K562 (cell line): ENCODE measurements around the gene FTL. TPM values are rescaled to one million over a fixed set of nuclear protein-coding genes. Genes with fewer than 3 reads are reported as not detected.

ENCODE experiments used
- ATF6 ChIP-seq: sonication (generic); formaldehyde crosslinking; IDR thresholded peaks from 2 replicates; pipeline ENCODE4 v1.4.0; 2020; ENCODE audit warnings: mild to moderate bottlenecking, missing genetic modification reagents
- COPS2 ChIP-seq: fragments of 450-650 bp; conservative IDR thresholded peaks from 2 replicates; pipeline ENCODE4 v1.6.1; 2016; ENCODE audit warnings: mild to moderate bottlenecking, moderate library complexity
- E4F1 ChIP-seq: fragments of 250-450 bp; sonication (Bioruptor Pico); IDR thresholded peaks from 2 replicates; pipeline ENCODE4 v1.5.0; 2021; ENCODE audit warnings: mild to moderate bottlenecking, borderline replicate concordance
- GABPA ChIP-seq: fragments of 200-800 bp; sonication (Bioruptor generic); conservative IDR thresholded peaks from 2 replicates; pipeline ENCODE4 v1.6.1; 2016; ENCODE audit warnings: low read depth, missing genetic modification characterization, missing compliant biosample characterization
- GATA2 ChIP-seq: sonication (generic); formaldehyde crosslinking; IDR thresholded peaks from 2 replicates; pipeline ENCODE4 v1.4.0; 2020; ENCODE audit warnings: mild to moderate bottlenecking, missing genetic modification reagents
- HEY1 ChIP-seq: fragments of 250-450 bp; sonication (Bioruptor Pico); IDR thresholded peaks from 2 replicates; pipeline ENCODE4 v1.5.0; 2020; ENCODE audit warnings: mild to moderate bottlenecking, moderate library complexity, borderline replicate concordance
- KDM4B ChIP-seq, 2 experiments: fragments of 450-650 bp in 1 of 2; sonication (generic) in 1 of 2; IDR thresholded peaks; 2 replicates each; pipeline ENCODE4 v1.6.1; 2016 to 2017; ENCODE audit warnings: borderline replicate concordance in 2 of 2, antibody characterized with exemption in 1 of 2, low read depth in 1 of 2, mild to moderate bottlenecking in 1 of 2
- MXI1 ChIP-seq: IDR thresholded peaks from 2 replicates; pipeline ENCODE4 v1.6.1; 2011; ENCODE audit warnings: low read depth, mild to moderate bottlenecking, improper control_type of control experiment, low read length
- NFYB ChIP-seq: IDR thresholded peaks from 2 replicates; pipeline ENCODE4 v1.6.1; 2011; ENCODE audit warnings: mild to moderate bottlenecking, moderate library complexity; ENCODE audit not compliant: insufficient read length; ENCODE audit errors: extremely low read depth
- PHB ChIP-seq: fragments of 250-450 bp; sonication (Bioruptor Pico); IDR thresholded peaks from 2 replicates; pipeline ENCODE4 v1.5.0; 2021
- PRPF4 ChIP-seq: fragments of 200-400 bp; formaldehyde crosslinking; IDR thresholded peaks from one replicate; pipeline ENCODE4 v1.6.1; 2017; ENCODE audit warnings: low read length, low read depth, mild to moderate bottlenecking; ENCODE audit not compliant: insufficient read depth, poor library complexity, severe bottlenecking
- RFX1 ChIP-seq: fragments of 450-650 bp; IDR thresholded peaks from 2 replicates; pipeline ENCODE4 v1.6.1; 2016; ENCODE audit warnings: mild to moderate bottlenecking, moderate library complexity
- ZC3H8 ChIP-seq: fragments of 450-650 bp; IDR thresholded peaks from 2 replicates; pipeline ENCODE4 v1.6.1; 2017
- ZKSCAN3 ChIP-seq: fragments of 250-450 bp; sonication (Bioruptor Pico); IDR thresholded peaks from 2 replicates; pipeline ENCODE4 v1.4.0; 2020
- ZNF23 ChIP-seq: fragments of 250-450 bp; sonication (Bioruptor Pico); IDR thresholded peaks from 2 replicates; pipeline ENCODE4 v1.4.0; 2020; ENCODE audit warnings: mild to moderate bottlenecking
- ZNF232 ChIP-seq: sonication (generic); formaldehyde crosslinking; IDR thresholded peaks from 2 replicates; pipeline ENCODE4 v1.8.0; 2022; ENCODE audit warnings: mild to moderate bottlenecking, missing genetic modification reagents
- ZNF644 ChIP-seq: fragments of 200-800 bp; sonication (Bioruptor generic); IDR thresholded peaks from 2 replicates; pipeline ENCODE4 v1.6.1; 2016; ENCODE audit warnings: low read depth, missing genetic modification characterization, missing compliant biosample characterization
- ZNF707 ChIP-seq: fragments of 250-450 bp; sonication (Bioruptor Pico); conservative IDR thresholded peaks from 2 replicates; pipeline ENCODE4 v1.8.0; 2022; ENCODE audit warnings: inconsistent platforms, mild to moderate bottlenecking, moderate library complexity
- polyA plus RNA-seq, 8 experiments: library from polyadenylated mRNA; depleted of rRNA in 4 of 8; stranded (reverse) in 5 of 8; unstranded in 3 of 8; fragments of >200 nt; fragmentation: Nextera tagmentation in 2 of 8; fragmentation: Illumina TruSeq in 1 of 8; extraction: Ambion mirVana in 2 of 8; extraction: Trizol in 1 of 8; gene quantifications; 2 replicates each; pipeline versions ENCODE4 v1.2.1 to v1.2.3, GENCODE V29; 2011 to 2014; ENCODE audit warnings: inconsistent platforms in 1 of 8, missing spikeins in 1 of 8
- total RNA-seq, 7 experiments: library from RNA; depleted of rRNA in 6 of 7; stranded (reverse); fragments of >200 nt in 6 of 7; fragmentation: Illumina TruSeq in 2 of 7; extraction: Trizol in 2 of 7; gene quantifications; 2 replicates each; pipeline versions ENCODE4 v1.2.1 to v1.2.3, GENCODE V29; 2011 to 2021; ENCODE audit warnings: low replicate concordance in 1 of 7
- TF ChIP-seq, protein P1 (sequence below): fragments of 450-650 bp; IDR thresholded peaks from 2 replicates; pipeline ENCODE4 v1.6.1; 2016; ENCODE audit warnings: borderline replicate concordance
- TF ChIP-seq, protein P2 (sequence below): conservative IDR thresholded peaks from 2 replicates; pipeline ENCODE4 v1.6.1; 2011; ENCODE audit warnings: low read depth, mild to moderate bottlenecking, low read length; ENCODE audit not compliant: control insufficient read depth

The FTL gene
- total and polyA plus RNA-seq, 9 of the 15 experiments (the other 6 are each of a cell fraction or from before 2014, with no cell fraction given), result 1,231 to 27,415 (median 3,965) TPM

DNA sequence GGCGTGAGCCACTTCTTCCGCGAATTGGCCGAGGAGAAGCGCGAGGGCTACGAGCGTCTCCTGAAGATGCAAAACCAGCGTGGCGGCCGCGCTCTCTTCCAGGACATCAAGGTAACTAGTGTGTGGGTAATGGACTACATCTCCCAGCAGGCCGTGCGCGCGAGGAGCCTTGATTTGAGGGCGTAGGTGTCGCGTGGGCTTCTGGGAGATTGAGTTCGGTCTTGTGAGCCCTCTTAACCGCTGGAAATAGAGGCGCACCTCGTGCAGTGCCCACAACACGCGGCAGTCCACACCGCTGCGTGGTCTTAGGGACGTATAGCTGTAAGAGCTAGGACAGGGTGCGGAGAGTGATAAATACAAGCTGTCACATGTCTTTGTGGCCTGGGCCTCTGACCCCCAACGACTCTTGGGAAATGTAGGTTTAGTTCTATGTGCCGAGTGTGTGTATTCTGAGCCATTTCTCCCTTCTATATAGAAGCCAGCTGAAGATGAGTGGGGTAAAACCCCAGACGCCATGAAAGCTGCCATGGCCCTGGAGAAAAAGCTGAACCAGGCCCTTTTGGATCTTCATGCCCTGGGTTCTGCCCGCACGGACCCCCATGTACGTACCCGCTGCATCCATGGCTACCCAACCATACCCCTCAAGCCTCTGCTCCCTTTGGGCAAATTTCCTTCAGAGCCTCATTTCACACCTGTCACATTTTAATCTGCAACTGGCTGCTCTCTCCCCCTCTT, 864 bp downstream of the FTL start (continued):
- TF ChIP-seq ATF6, result no peak
- TF ChIP-seq ZNF23 (CRISPR knock-in tag), result no peak
- TF ChIP-seq MXI1, result peak; percentile 6; the same call in 1 of the 2 replicates
- no peak for TF ChIP-seq E4F1 (CRISPR knock-in tag)
- TF ChIP-seq, protein P1, sequence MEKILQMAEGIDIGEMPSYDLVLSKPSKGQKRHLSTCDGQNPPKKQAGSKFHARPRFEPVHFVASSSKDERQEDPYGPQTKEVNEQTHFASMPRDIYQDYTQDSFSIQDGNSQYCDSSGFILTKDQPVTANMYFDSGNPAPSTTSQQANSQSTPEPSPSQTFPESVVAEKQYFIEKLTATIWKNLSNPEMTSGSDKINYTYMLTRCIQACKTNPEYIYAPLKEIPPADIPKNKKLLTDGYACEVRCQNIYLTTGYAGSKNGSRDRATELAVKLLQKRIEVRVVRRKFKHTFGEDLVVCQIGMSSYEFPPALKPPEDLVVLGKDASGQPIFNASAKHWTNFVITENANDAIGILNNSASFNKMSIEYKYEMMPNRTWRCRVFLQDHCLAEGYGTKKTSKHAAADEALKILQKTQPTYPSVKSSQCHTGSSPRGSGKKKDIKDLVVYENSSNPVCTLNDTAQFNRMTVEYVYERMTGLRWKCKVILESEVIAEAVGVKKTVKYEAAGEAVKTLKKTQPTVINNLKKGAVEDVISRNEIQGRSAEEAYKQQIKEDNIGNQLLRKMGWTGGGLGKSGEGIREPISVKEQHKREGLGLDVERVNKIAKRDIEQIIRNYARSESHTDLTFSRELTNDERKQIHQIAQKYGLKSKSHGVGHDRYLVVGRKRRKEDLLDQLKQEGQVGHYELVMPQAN, result peak; percentile 67; the same call in 1 of the 2 replicates
- TF ChIP-seq ZC3H8, result 0 out of 2 replicates have a peak, but pooled peaks have one; percentile 4
- no peak for TF ChIP-seq ZNF707
- TF ChIP-seq ZNF232 (CRISPR knock-in tag), result no peak
- TF ChIP-seq ZKSCAN3, result no peak
- peak; percentile 90 for TF ChIP-seq ZNF644
- no peak for TF ChIP-seq HEY1 (CRISPR knock-in tag)
- peak; percentile 11 for TF ChIP-seq PRPF4
- peak in 1 of 2 experiments; percentile 84; a peak in 1 of 4 replicates for TF ChIP-seq KDM4B (IDR thresholded peaks at IDR 0.05; ENCODE audit: borderline replicate concordance in 2 of 2, low read depth in 1 of 2)
- TF ChIP-seq COPS2, result no peak
- no peak for TF ChIP-seq GATA2 (CRISPR knock-in tag)
- no peak for TF ChIP-seq NFYB
- TF ChIP-seq, protein P2, sequence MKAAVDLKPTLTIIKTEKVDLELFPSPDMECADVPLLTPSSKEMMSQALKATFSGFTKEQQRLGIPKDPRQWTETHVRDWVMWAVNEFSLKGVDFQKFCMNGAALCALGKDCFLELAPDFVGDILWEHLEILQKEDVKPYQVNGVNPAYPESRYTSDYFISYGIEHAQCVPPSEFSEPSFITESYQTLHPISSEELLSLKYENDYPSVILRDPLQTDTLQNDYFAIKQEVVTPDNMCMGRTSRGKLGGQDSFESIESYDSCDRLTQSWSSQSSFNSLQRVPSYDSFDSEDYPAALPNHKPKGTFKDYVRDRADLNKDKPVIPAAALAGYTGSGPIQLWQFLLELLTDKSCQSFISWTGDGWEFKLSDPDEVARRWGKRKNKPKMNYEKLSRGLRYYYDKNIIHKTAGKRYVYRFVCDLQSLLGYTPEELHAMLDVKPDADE, result peak; percentile 60; the same call in 1 of the 2 replicates
- TF ChIP-seq GABPA (tag), result peak; percentile 28; the same call in 1 of the 2 replicates
- TF ChIP-seq PHB, result peak; percentile 86; the same call in 1 of the 2 replicates
- no peak for TF ChIP-seq RFX1
